Stimulated activated CD8-positive, alpha-beta memory T cell treated with anti-CD3 and anti-CD28 coated beads, Interleukin-4, amount 100 ng/mL, for 48 hours (primary cell): ENCODE data around the gene IPPK.

Experiments
- DNase-seq: peaks from one replicate; pipeline ENCODE4 v3.0.0-alpha.2; 2020

Gene IPPK

GRCh38 chr9:92669890-92670708 lies at the start of gene IPPK:
Gene IPPK, minus strand, starts transcription at chr9:92670131. Its CDS starts 143 bp downstream, at chr9:92669988.
- peak; percentile 97 for DNase-seq

GRCh38 chr9:92719028-92719647 lies 49.2 kb upstream of the IPPK start:
- no peak for DNase-seq

GRCh38 chr9:92718086-92719001 lies 48.4 kb upstream of the IPPK start:
- DNase-seq: no peak

- no peak for DNase-seq
Observed at GRCh38 chr9:92717201-92718085, 47.5 kb upstream of the IPPK start.

GRCh38 chr9:92716557-92716956 lies 46.6 kb upstream of the IPPK start:
- DNase-seq: peak; percentile 98

GRCh38 chr9:92715488-92716231 lies 45.7 kb upstream of the IPPK start:
- no peak for DNase-seq

- DNase-seq: no peak
Observed at GRCh38 chr9:92714787-92715487, 45.0 kb upstream of the IPPK start.

GRCh38 chr9:92714016-92714415 lies 44.1 kb upstream of the IPPK start:
- DNase-seq: no peak

- DNase-seq: no peak
Observed at GRCh38 chr9:92713528-92713927, 43.6 kb upstream of the IPPK start.

GRCh38 chr9:92712767-92713166 lies 42.8 kb upstream of the IPPK start:
- DNase-seq: no peak

GRCh38 chr9:92711844-92712243 lies 41.9 kb upstream of the IPPK start:
- no peak for DNase-seq

GRCh38 chr9:92711146-92711545 lies 41.2 kb upstream of the IPPK start:
- no peak for DNase-seq

- DNase-seq: no peak
Observed at GRCh38 chr9:92710368-92710767, 40.4 kb upstream of the IPPK start.

GRCh38 chr9:92709954-92710353 lies 40.0 kb upstream of the IPPK start:
- no peak for DNase-seq

GRCh38 chr9:92709240-92709639 lies 39.3 kb upstream of the IPPK start:
- DNase-seq: no peak

GRCh38 chr9:92707530-92707929 lies 37.6 kb upstream of the IPPK start:
- DNase-seq: no peak

- DNase-seq: peak; percentile 64
Observed at GRCh38 chr9:92706218-92706940, 36.4 kb upstream of the IPPK start.

GRCh38 chr9:92704528-92704927 lies 34.6 kb upstream of the IPPK start:
- DNase-seq: no peak

- no peak for DNase-seq
Observed at GRCh38 chr9:92696619-92697018, 26.7 kb upstream of the IPPK start.

- DNase-seq: no peak
Observed at GRCh38 chr9:92686954-92687353, 17.0 kb upstream of the IPPK start.
